ENCODE measurements around the gene ZNF81.

- TF ChIP-seq TAF1 (IDR thresholded peaks at IDR 0.05; ENCODE audit: borderline replicate concordance, insufficient read depth, low read length) (no peak), FOXP2 (optimal IDR thresholded peaks at IDR 0.05; ENCODE audit: borderline replicate concordance, extremely low read depth, extremely low read length, insufficient read depth) (no peak)
Observed at GRCh38 chrX:47840111-47840510, 3.4 kb downstream of the ZNF81 start.

All from PFSK-1 (cell line).